CD4-positive, alpha-beta T cell (primary cell): ENCODE data around the gene PHTF1. TPM values are rescaled to one million over a fixed set of nuclear protein-coding genes. Genes with fewer than 3 reads are reported as not detected.

Experiments used
- ATAC-seq: fragments of 200-7000 bp; cut with Tn5 transposase; one replicate; pipeline ENCODE4 v1.10.0; 2022; ENCODE audit warnings: mild to moderate bottlenecking; ENCODE audit not compliant: poor library complexity
- CTCF ChIA-PET: fragments of 350-600 bp; sonication (Branson Sonifier 250); formaldehyde crosslinking; loops from one replicate; lab custom pipeline; 2021; ENCODE audit warnings: antibody characterized with exemption, inconsistent platforms; lab: Charles Lee
- POLR2A ChIA-PET: fragments of 350-600 bp; sonication (Branson Sonifier 250); formaldehyde crosslinking; loops from one replicate; lab custom pipeline; 2021; ENCODE audit warnings: antibody characterized with exemption, inconsistent platforms; lab: Charles Lee
- DNase-seq, 14 experiments: peaks; one replicate each; pipeline ENCODE4 v3.0.0-alpha.2; 2013 to 2020; ENCODE audit warnings: mixed read lengths in 2 of 14
- H3K27ac ChIP-seq, 2 donors: one replicate each; pipeline versions ENCODE4 v1.5.1 to v1.7.0; 2013; ENCODE audit warnings: low read length in 2 of 2, low read depth in 1 of 2, mild to moderate bottlenecking in 1 of 2
- H3K27me3 ChIP-seq, 2 experiments: 1 replicate in 1 of 2; 2 replicates in 1 of 2; pipeline versions ENCODE4 v1.6.1 to v1.7.0; 2013; ENCODE audit warnings: low read length in 2 of 2, control low read depth in 1 of 2, mild to moderate bottlenecking in 1 of 2, moderate library complexity in 1 of 2; ENCODE audit not compliant: insufficient read depth in 2 of 2, control insufficient read depth in 1 of 2
- H3K36me3 ChIP-seq: one replicate; pipeline ENCODE4 v1.6.1; 2013; ENCODE audit warnings: low read length, control low read depth; ENCODE audit not compliant: insufficient read depth
- H3K4me1 ChIP-seq: one replicate; pipeline ENCODE4 v1.6.1; 2013; ENCODE audit warnings: low read length, control low read depth; ENCODE audit not compliant: insufficient read depth
- H3K4me3 ChIP-seq: one replicate; pipeline ENCODE4 v1.5.1; 2013; ENCODE audit warnings: mild to moderate bottlenecking, low read length, moderate library complexity
- H3K9me3 ChIP-seq, 2 experiments: 1 replicate in 1 of 2; 2 replicates in 1 of 2; pipeline versions ENCODE4 v1.6.1 to v1.7.0; 2013; ENCODE audit warnings: low read length in 2 of 2, mild to moderate bottlenecking in 2 of 2, control low read depth in 1 of 2, moderate library complexity in 1 of 2; ENCODE audit not compliant: control insufficient read depth in 1 of 2, insufficient read depth in 1 of 2
- H3K27ac Mint-ChIP-seq: one replicate; pipeline ENCODE4 v1.8.0; 2020; ENCODE audit warnings: mixed read lengths
- H3K27me3 Mint-ChIP-seq: one replicate; pipeline ENCODE4 v1.8.0; 2021; ENCODE audit warnings: mixed read lengths
- H3K36me3 Mint-ChIP-seq: one replicate; pipeline ENCODE4 v1.8.0; 2021; ENCODE audit warnings: low read depth, mixed read lengths
- H3K4me1 Mint-ChIP-seq: one replicate; pipeline ENCODE4 v1.8.0; 2021; ENCODE audit warnings: low read depth, mixed read lengths
- H3K4me3 Mint-ChIP-seq: one replicate; pipeline ENCODE4 v1.8.0; 2020; ENCODE audit warnings: mild to moderate bottlenecking, mixed read lengths
- H3K9me3 Mint-ChIP-seq: one replicate; pipeline ENCODE4 v1.8.0; 2020; ENCODE audit warnings: mixed read lengths
- intact Hi-C, 2 experiments: fragments of 100-400 bp; cut with DNase I in 1 of 2; cut with micrococcal nuclease in 1 of 2; formaldehyde crosslinking; loops; one replicate each; pipeline versions ENCODE4 v1.15.1 to v1.9.0; 2023 to 2025; cut with DNase I, micrococcal nuclease
- total RNA-seq, 174 experiments: library from RNA in 2 of 174; stranded (reverse) in 2 of 174; gene quantifications; one replicate each; pipeline ENCODE4 v1.2.3 and lab custom pipeline; 2021 to 2026
- TF ChIP-seq, protein P1 (sequence below): fragments of 200-600 bp; IDR thresholded peaks from one replicate; pipeline ENCODE4 v1.8.0; 2022; ENCODE audit warnings: antibody characterized with exemption, mild to moderate bottlenecking

The PHTF1 gene
- total RNA-seq, 2 experiments from 2014 or later: 3.1 to 4.0 TPM

DNA sequence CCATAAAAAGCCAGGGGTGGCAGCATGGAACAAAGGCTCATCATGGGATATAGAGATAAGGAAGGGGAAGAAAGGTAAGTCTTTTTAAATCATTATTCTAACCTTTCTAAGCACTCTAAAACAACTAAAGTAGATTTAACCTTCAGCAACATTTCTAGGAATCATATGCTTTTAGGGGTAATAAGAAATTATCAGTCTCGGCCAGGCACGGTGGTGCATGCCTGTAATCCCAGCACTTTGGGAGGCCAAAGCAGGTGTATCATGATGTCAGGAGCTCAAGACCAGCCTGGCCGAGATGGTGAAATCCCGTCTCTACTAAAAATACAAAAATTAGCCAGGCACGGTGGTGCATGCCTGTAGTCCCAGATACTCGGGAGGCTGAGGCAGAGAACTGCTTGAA, 20.3 kb upstream of the PHTF1 start:
- peaks cover 33% of the 10 kb centered on the region for H3K4me1 ChIP-seq
- H3K27ac ChIP-seq: peak overlapping the region in 1 of 2 donors; percentile 80
- no peak overlapping the region for H3K4me3 Mint-ChIP-seq
- H3K4me1 Mint-ChIP-seq: no peaks in the 10 kb centered on the region
- ChIA-PET CTCF (interaction anchor here (1.3 kb wide), 1 partner anchor 20 kb away, joined by 3 read pairs; no protein-coding TSS in a partner anchor), POLR2A (interaction anchor here (3.0 to 3.2 kb wide), 2 partner anchors 20 to 32 kb away, joined by 25 to 33 read pairs; partner anchors contain the start of genes PHTF1 and RSBN1)
- H3K27ac Mint-ChIP-seq: no peak overlapping the region
- H3K27me3 ChIP-seq: no peaks in the 10 kb centered on the region
- no peaks in the 10 kb centered on the region for H3K27me3 Mint-ChIP-seq
- no peaks in the 10 kb centered on the region for H3K9me3 ChIP-seq
- H3K36me3 ChIP-seq: peaks cover 23% of the 10 kb centered on the region
- no peak overlapping the region for H3K4me3 ChIP-seq
- DNase-seq: no peak
- TF ChIP-seq, protein P1, sequence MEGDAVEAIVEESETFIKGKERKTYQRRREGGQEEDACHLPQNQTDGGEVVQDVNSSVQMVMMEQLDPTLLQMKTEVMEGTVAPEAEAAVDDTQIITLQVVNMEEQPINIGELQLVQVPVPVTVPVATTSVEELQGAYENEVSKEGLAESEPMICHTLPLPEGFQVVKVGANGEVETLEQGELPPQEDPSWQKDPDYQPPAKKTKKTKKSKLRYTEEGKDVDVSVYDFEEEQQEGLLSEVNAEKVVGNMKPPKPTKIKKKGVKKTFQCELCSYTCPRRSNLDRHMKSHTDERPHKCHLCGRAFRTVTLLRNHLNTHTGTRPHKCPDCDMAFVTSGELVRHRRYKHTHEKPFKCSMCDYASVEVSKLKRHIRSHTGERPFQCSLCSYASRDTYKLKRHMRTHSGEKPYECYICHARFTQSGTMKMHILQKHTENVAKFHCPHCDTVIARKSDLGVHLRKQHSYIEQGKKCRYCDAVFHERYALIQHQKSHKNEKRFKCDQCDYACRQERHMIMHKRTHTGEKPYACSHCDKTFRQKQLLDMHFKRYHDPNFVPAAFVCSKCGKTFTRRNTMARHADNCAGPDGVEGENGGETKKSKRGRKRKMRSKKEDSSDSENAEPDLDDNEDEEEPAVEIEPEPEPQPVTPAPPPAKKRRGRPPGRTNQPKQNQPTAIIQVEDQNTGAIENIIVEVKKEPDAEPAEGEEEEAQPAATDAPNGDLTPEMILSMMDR: no peak
- intact Hi-C loops: no loop called here
- ATAC-seq: no peak
- H3K36me3 Mint-ChIP-seq: peaks cover 27% of the 10 kb centered on the region
- no peaks in the 10 kb centered on the region for H3K9me3 Mint-ChIP-seq

DNA sequence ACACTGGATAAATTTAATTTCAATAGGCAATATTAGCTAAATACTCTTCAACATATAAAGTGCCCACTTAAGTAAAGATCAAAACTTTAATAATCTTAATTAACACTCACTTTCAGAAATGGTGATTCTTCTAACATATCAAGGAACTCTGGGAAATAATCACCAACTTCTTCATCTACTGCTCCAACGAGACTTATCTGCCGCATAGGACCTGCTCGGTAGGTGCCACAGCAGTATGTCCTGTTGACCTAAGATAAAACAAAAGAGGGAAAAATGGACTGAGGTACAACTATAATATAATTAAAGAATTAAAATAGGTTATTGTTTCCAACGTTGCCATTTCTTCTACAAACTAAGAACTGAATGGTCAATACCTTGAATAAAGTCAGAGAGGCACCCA, 18.3 kb upstream of the PHTF1 start:
- CTCF ChIA-PET: no interaction called here
- Mint-ChIP-seq H3K4me3 (no peak overlapping the region), H3K27ac (no peak overlapping the region), H3K27me3 (no peaks in the 10 kb centered on the region), H3K36me3 (peaks cover 40% of the 10 kb centered on the region), H3K4me1 (peaks cover 5% of the 10 kb centered on the region), H3K9me3 (no peaks in the 10 kb centered on the region)
- no peaks in the 10 kb centered on the region for H3K9me3 ChIP-seq
- peaks cover 27% of the 10 kb centered on the region for H3K36me3 ChIP-seq
- POLR2A ChIA-PET: no interaction called here
- DNase-seq: no peak
- ATAC-seq: no peak
- TF ChIP-seq, protein P1: no peak
- no peak overlapping the region for H3K4me3 ChIP-seq
- no peaks in the 10 kb centered on the region for H3K27me3 ChIP-seq
- intact Hi-C loops: loop anchor here in 1 of 2 experiments (2.0 kb wide), 1 partner anchor 17 kb away; no protein-coding TSS in a partner anchor
- no peak overlapping the region for H3K27ac ChIP-seq
- H3K4me1 ChIP-seq: peaks cover 22% of the 10 kb centered on the region

DNA sequence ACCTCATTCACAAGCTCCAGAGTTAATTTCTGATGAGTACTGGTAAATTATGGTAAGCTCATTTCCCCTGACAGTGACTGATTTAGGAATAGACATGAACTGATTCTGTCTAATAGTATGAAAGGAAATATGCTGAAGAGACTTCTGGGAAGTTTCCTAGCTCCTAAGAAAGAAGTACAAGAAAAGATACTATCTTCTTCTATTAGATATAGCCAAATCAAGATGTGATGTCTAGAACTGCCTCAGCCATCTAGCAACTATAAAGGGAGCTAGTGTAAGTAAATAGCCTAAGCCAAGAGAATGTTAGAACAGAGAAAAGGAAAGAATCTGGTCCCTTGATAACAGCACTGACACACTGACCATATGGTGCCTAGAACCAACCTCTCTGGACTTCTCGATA, 10.7 kb upstream of the PHTF1 start:
- intact Hi-C loops: no loop called here
- H3K27me3 Mint-ChIP-seq: no peaks in the 10 kb centered on the region
- H3K27ac ChIP-seq: no peak overlapping the region
- DNase-seq: no peak
- CTCF ChIA-PET: interaction anchor here (0.8 kb wide), 1 partner anchor 11 kb away, joined by 4 read pairs; the partner anchor contains the start of gene PHTF1
- H3K9me3 ChIP-seq: no peaks in the 10 kb centered on the region
- no peak for ATAC-seq
- H3K4me3 Mint-ChIP-seq: no peak overlapping the region
- peaks cover 84% of the 10 kb centered on the region for H3K36me3 Mint-ChIP-seq
- H3K4me1 Mint-ChIP-seq: peaks cover 39% of the 10 kb centered on the region
- H3K9me3 Mint-ChIP-seq: no peaks in the 10 kb centered on the region
- no peaks in the 10 kb centered on the region for H3K27me3 ChIP-seq
- TF ChIP-seq, protein P1: no peak
- H3K36me3 ChIP-seq: peaks cover 37% of the 10 kb centered on the region
- peaks cover 6% of the 10 kb centered on the region for H3K4me1 ChIP-seq
- H3K27ac Mint-ChIP-seq: peak overlapping the region; percentile 51
- POLR2A ChIA-PET: interaction anchor here (0.7 to 1.6 kb wide), 3 partner anchors 13 to 42 kb away, joined by 3 to 6 read pairs (median 3); partner anchors contain the start of gene RSBN1
- no peak overlapping the region for H3K4me3 ChIP-seq
